Left lobe of liver (tissue), 2 donors: ENCODE data around the gene LRRC40. TPM values are rescaled to one million over a fixed set of nuclear protein-coding genes. Genes with fewer than 3 reads are reported as not detected.
"Not testable (repeated sequence)": the region's sequence is repeated elsewhere in the genome, so short reads cannot be mapped to it uniquely, and the experiment has no call there.

Source experiments
- ATAC-seq: fragments of 200-7000 bp; cut with Tn5 transposase; one replicate; pipeline ENCODE4 v1.9.1; 2020; ENCODE audit warnings: mild to moderate bottlenecking, moderate library complexity
- DNase-seq: peaks from one replicate; pipeline ENCODE4 v3.0.0-alpha.2; 2020; ENCODE audit warnings: low spot score
- total RNA-seq: library from RNA; stranded (reverse); gene quantifications from one replicate; pipeline ENCODE4 v1.2.1, GENCODE V29; 2021
- donor health status: DM: no; HTN: no; CAD: no; lungs with moderate emphysema.
- donor health status: DM: no; HTN: yes; CAD: no.

LRRC40 gene
- total RNA-seq: 8.3 TPM

GRCh38 chr1:70205434-70206118 is at the start of gene LRRC40:
LRRC40 (minus strand) TSS chr1:70205579; CDS start chr1:70205540, 39 bp downstream.
- DNase-seq: peak; percentile 98
- ATAC-seq: peak; percentile 98

- ATAC-seq (peak; percentile 81), DNase-seq (no peak)
Measured at GRCh38 chr1:70248729-70249128, 43.4 kb upstream of the LRRC40 start.

GRCh38 chr1:70247768-70248167 is 42.4 kb upstream of the LRRC40 start:
- DNase-seq: no peak
- no peak for ATAC-seq

GRCh38 chr1:70247122-70247521 is 41.7 kb upstream of the LRRC40 start:
- no peak for DNase-seq
- ATAC-seq: no peak

- DNase-seq: no peak
- ATAC-seq: no peak
Measured at GRCh38 chr1:70239940-70240339, 34.6 kb upstream of the LRRC40 start.

- no peak for DNase-seq
Measured at GRCh38 chr1:70234733-70235132, 29.4 kb upstream of the LRRC40 start.

GRCh38 chr1:70231475-70231874 is 26.1 kb upstream of the LRRC40 start:
- ATAC-seq: no peak
- DNase-seq: no peak

More at GRCh38 chr1:70234733-70235132, 29.4 kb upstream of the LRRC40 start:
- no peak for ATAC-seq

- DNase-seq: no peak
- no peak for ATAC-seq
Measured at GRCh38 chr1:70228670-70229069, 23.3 kb upstream of the LRRC40 start.

GRCh38 chr1:70227439-70227838 is 22.1 kb upstream of the LRRC40 start:
- no peak for ATAC-seq
- no peak for DNase-seq

GRCh38 chr1:70224954-70225353 is 19.6 kb upstream of the LRRC40 start:
- no peak for ATAC-seq
- DNase-seq: no peak

GRCh38 chr1:70222716-70223235 is 17.4 kb upstream of the LRRC40 start:
- ATAC-seq (no peak), DNase-seq (no peak)

GRCh38 chr1:70221238-70222121 is 16.1 kb upstream of the LRRC40 start, which contains the start of gene SRSF11:
SRSF11 (plus strand) TSS chr1:70221380; CDS start chr1:70221637, 257 bp downstream.
- peak; percentile 99 for ATAC-seq
- peak; percentile 97 for DNase-seq

GRCh38 chr1:70220517-70221237 is 15.3 kb upstream of the LRRC40 start:
- ATAC-seq (no peak), DNase-seq (no peak)

- ATAC-seq: no peak
- no peak for DNase-seq
Measured at GRCh38 chr1:70220015-70220414, 14.6 kb upstream of the LRRC40 start.

GRCh38 chr1:70211541-70211940 is 6.2 kb upstream of the LRRC40 start:
- no peak for DNase-seq
- no peak for ATAC-seq

- DNase-seq (no peak), ATAC-seq (no peak)
Measured at GRCh38 chr1:70210820-70211219, 5.4 kb upstream of the LRRC40 start.

GRCh38 chr1:70208292-70208691 is 2.9 kb upstream of the LRRC40 start:
- DNase-seq (no peak), ATAC-seq (no peak)

GRCh38 chr1:70207492-70207891 is 2.1 kb upstream of the LRRC40 start:
- ATAC-seq: no peak
- no peak for DNase-seq

GRCh38 chr1:70206833-70207232 is 1.5 kb upstream of the LRRC40 start:
- ATAC-seq, DNase-seq: not testable (repeated sequence)

- ATAC-seq: peak; percentile 64
Measured at GRCh38 chr1:70205071-70205433, 327 bp downstream of the LRRC40 start.

GRCh38 chr1:70204600-70204999 is 779 bp downstream of the LRRC40 start:
- DNase-seq: no peak
- ATAC-seq: no peak

More at GRCh38 chr1:70205071-70205433, 327 bp downstream of the LRRC40 start:
- no peak for DNase-seq
